Keratinocyte (primary cell): ENCODE results near the gene LBHD1. TPM values are rescaled to one million over a fixed set of nuclear protein-coding genes. Genes with fewer than 3 reads are reported as not detected.

Experiments
- DNase-seq: peaks from one replicate; pipeline ENCODE4 v3.0.0-alpha.2; 2011; ENCODE audit warnings: low read depth, missing footprints, low spot score
- FAIRE-seq: peaks from 2 replicates; lab custom pipeline; 2011; peaks lifted over from hg19 to GRCh38; lab: Jason Lieb, UNC
- H2AFZ ChIP-seq: 2 replicates; pipeline ENCODE4 v1.6.0; 2012; ENCODE audit warnings: low read length, control low read depth, inconsistent platforms; ENCODE audit not compliant: control insufficient read depth
- H3K27ac ChIP-seq: 2 replicates; pipeline ENCODE4 v1.5.1; 2011; ENCODE audit warnings: low read length; ENCODE audit not compliant: control insufficient read depth, insufficient read depth
- H3K27me3 ChIP-seq: 3 replicates; pipeline ENCODE4 v1.6.0; 2011; ENCODE audit warnings: low read length; ENCODE audit not compliant: control insufficient read depth, insufficient read depth; ENCODE audit errors: extremely low read depth
- H3K36me3 ChIP-seq, 2 experiments: 2 replicates in 1 of 2; 3 replicates in 1 of 2; pipeline ENCODE4 v1.5.1; 2011; ENCODE audit warnings: low read length in 2 of 2, mild to moderate bottlenecking in 1 of 2; ENCODE audit not compliant: control insufficient read depth in 2 of 2, insufficient read depth in 2 of 2; ENCODE audit errors: extremely low read depth in 1 of 2
- H3K4me1 ChIP-seq: 3 replicates; pipeline ENCODE4 v1.5.1; 2011; ENCODE audit warnings: low read length; ENCODE audit not compliant: control insufficient read depth, insufficient read depth; ENCODE audit errors: extremely low read depth
- H3K4me2 ChIP-seq: 3 replicates; pipeline ENCODE4 v1.6.0; 2011; ENCODE audit warnings: low read depth, low read length; ENCODE audit not compliant: control insufficient read depth, insufficient read depth; ENCODE audit errors: extremely low read depth
- H3K4me3 ChIP-seq, 3 experiments: fragments of 200-600 bp in 1 of 3; sonication (generic) in 1 of 3; 2 replicates in 2 of 3; 3 replicates in 1 of 3; pipeline ENCODE4 v1.5.1; 2011 to 2016; ENCODE audit warnings: low read length in 3 of 3, mild to moderate bottlenecking in 3 of 3, control low read depth in 2 of 3, inconsistent platforms in 1 of 3, low read depth in 1 of 3, mixed read lengths in 1 of 3, mixed run types in 1 of 3, moderate library complexity in 1 of 3; ENCODE audit not compliant: control insufficient read depth in 2 of 3, insufficient read depth in 2 of 3; ENCODE audit errors: extremely low read depth in 1 of 3
- H3K79me2 ChIP-seq: 2 replicates; pipeline ENCODE4 v1.6.0; 2012; ENCODE audit warnings: low read length; ENCODE audit not compliant: control insufficient read depth, insufficient read depth
- H3K9ac ChIP-seq: 3 replicates; pipeline ENCODE4 v1.6.0; 2011; ENCODE audit warnings: low read length; ENCODE audit not compliant: control insufficient read depth, insufficient read depth; ENCODE audit errors: extremely low read depth
- H3K9me1 ChIP-seq: 3 replicates; pipeline ENCODE4 v1.6.0; 2011; ENCODE audit warnings: low read length; ENCODE audit not compliant: control insufficient read depth, insufficient read depth; ENCODE audit errors: extremely low read depth
- H3K9me3 ChIP-seq: 2 replicates; pipeline ENCODE4 v1.5.1; 2012; ENCODE audit warnings: low read depth, low read length; ENCODE audit not compliant: control insufficient read depth
- H4K20me1 ChIP-seq: 3 replicates; pipeline ENCODE4 v1.6.0; 2011; ENCODE audit warnings: low read length; ENCODE audit not compliant: control insufficient read depth, insufficient read depth; ENCODE audit errors: extremely low read depth
- CTCF ChIP-seq, 3 experiments: IDR thresholded peaks in 1 of 3; conservative IDR thresholded peaks in 1 of 3; optimal IDR thresholded peaks in 1 of 3; 2 replicates in 2 of 3; 3 replicates in 1 of 3; pipeline versions ENCODE3 to v1.5.1; 2011; ENCODE audit warnings: low read length in 3 of 3, mild to moderate bottlenecking in 3 of 3, moderate library complexity in 2 of 3, control low read depth in 1 of 3, inconsistent platforms in 1 of 3; ENCODE audit not compliant: insufficient read depth in 2 of 3; ENCODE audit errors: extremely low read depth in 1 of 3
- EZH2 ChIP-seq: IDR thresholded peaks from one replicate; pipeline ENCODE4 v1.6.1; 2012; ENCODE audit warnings: inconsistent platforms, mild to moderate bottlenecking, low read length, moderate library complexity
- dilution Hi-C: fragments of 300-500 bp; cut with MboI; formaldehyde crosslinking; loops from one replicate; pipeline ENCODE4 v1.7.0; 2020; ENCODE audit warnings: low sequenced_read_pairs; ENCODE audit not compliant: extremely low pct_ligation_motif_present
- polyA plus RNA-seq, 5 experiments: library from polyadenylated mRNA; depleted of rRNA in 3 of 5; stranded (reverse) in 3 of 5; stranded (forward) in 1 of 5; unstranded in 1 of 5; fragments of >200 nt; gene quantifications; 1 replicate in 1 of 5; 2 replicates in 3 of 5; 3 replicates in 1 of 5; pipeline versions ENCODE4 v1.2.1 to v1.2.3, GENCODE V29; 2011 to 2012; ENCODE audit warnings: missing spikeins in 2 of 5, low read depth in 1 of 5, low replicate concordance in 1 of 5

LBHD1 gene
- polyA plus RNA-seq, 1 donor (not counting 4 experiments of a cell fraction or from before 2014, with no cell fraction given): 4.9 TPM

- TF ChIP-seq CTCF (optimal IDR thresholded peaks at IDR 0.05 in 1 of 3, IDR thresholded peaks at IDR 0.05 in 1 of 3, conservative IDR thresholded peaks at IDR 0.05 in 1 of 3; ENCODE audit: extremely low read depth in 1 of 3, insufficient read depth in 2 of 3, low read length in 3 of 3) (no peak), EZH2 (no peak)
- Histone ChIP-seq H3K9me1 (no peaks in the 10 kb centered on the region), H3K9me3 (no peaks in the 10 kb centered on the region), H3K4me3 (peak within 1 kb of the TSS; percentile 93 to 97 (median 95)), H3K4me1 (peaks cover 24% of the 10 kb centered on the region), H3K27me3 (no peaks in the 10 kb centered on the region), H3K79me2 (peaks cover 42% of the 10 kb centered on the region), H3K27ac (peak within 1 kb of the TSS; percentile 86), H4K20me1 (peaks cover 4% of the 10 kb centered on the region), H3K9ac (peak within 1 kb of the TSS; percentile 95), H2AFZ (peak within 1 kb of the TSS; percentile 66), H3K4me2 (peak within 1 kb of the TSS; percentile 95), H3K36me3 (peaks cover 23 to 37% of the 10 kb centered on the region in 2 experiments)
- FAIRE-seq: no peak
- DNase-seq: peak; percentile 77
- dilution Hi-C loops: no loop called here
Measured at GRCh38 chr11:62665075-62665598, 6.9 kb downstream of the LBHD1 start, which contains the start of the genes C11orf98 and CSKMT. TSS of gene C11orf98 (minus strand) at chr11:62665210. CDS start at chr11:62665169, 41 bp downstream. TSS of gene CSKMT (plus strand) at chr11:62665312. CDS start at chr11:62665880, 568 bp downstream.

- no peak for TF ChIP-seq EZH2
- TF ChIP-seq CTCF (optimal IDR thresholded peaks at IDR 0.05 in 1 of 3, IDR thresholded peaks at IDR 0.05 in 1 of 3, conservative IDR thresholded peaks at IDR 0.05 in 1 of 3; ENCODE audit: extremely low read depth in 1 of 3, insufficient read depth in 2 of 3, low read length in 3 of 3): no peak
- no peak for FAIRE-seq
- Histone ChIP-seq H3K4me3 (peak overlapping the region; percentile 93 to 97 (median 95)), H3K36me3 (peaks cover 22 to 32% of the 10 kb centered on the region in 2 experiments), H2AFZ (peak overlapping the region; percentile 66), H3K27me3 (no peaks in the 10 kb centered on the region), H3K9me1 (no peaks in the 10 kb centered on the region), H3K9me3 (no peaks in the 10 kb centered on the region), H3K79me2 (peaks cover 39% of the 10 kb centered on the region), H3K4me1 (peaks cover 18% of the 10 kb centered on the region), H3K9ac (peak overlapping the region; percentile 95), H4K20me1 (peaks cover 4% of the 10 kb centered on the region), H3K4me2 (peak overlapping the region; percentile 76), H3K27ac (peak overlapping the region; percentile 86)
- no peak for DNase-seq
- dilution Hi-C loops: no loop called here
Measured at GRCh38 chr11:62664405-62665074, 7.5 kb downstream of the LBHD1 start.
